D721Med (cell line): Measurements from ENCODE around the gene STX16.

Source experiments
- DNase-seq: peaks from one replicate; pipeline ENCODE4 v3.0.0; 2011; ENCODE audit warnings: low spot score; ENCODE audit not compliant: insufficient read length
- FAIRE-seq: peaks from 2 replicates; lab custom pipeline; 2011; peaks lifted over from hg19 to GRCh38; lab: Jason Lieb, UNC
- CTCF ChIP-seq: IDR thresholded peaks from 2 replicates; pipeline ENCODE4 v1.5.1; 2012; ENCODE audit warnings: mild to moderate bottlenecking, control low read depth; ENCODE audit not compliant: insufficient read depth; ENCODE audit errors: missing control alignments

The STX16 gene

DNA sequence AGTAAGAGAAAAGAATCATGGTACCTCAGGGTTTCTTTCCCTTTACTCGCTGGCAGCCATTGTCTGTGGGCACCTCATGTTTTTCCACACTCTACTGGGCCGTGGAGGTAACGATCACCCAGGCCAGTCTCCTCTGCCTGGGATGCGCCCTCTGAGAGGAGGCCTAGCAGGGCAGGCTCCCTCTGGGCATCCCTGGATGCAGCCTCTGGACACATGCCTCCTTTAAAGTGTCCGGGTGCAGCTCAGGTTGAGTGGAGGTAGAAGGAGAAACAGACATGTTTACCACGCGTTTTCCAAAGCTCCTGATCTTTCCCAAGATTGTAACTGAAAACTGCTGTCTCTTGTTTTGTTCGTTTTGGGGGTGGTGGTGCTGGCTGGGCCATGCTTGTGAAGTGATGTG is 27.7 kb downstream of the STX16 start:
- no peak for DNase-seq
- FAIRE-seq = no peak
- no peak for TF ChIP-seq CTCF

- DNase-seq = no peak
- no peak for FAIRE-seq
- no peak for TF ChIP-seq CTCF
Observed at GRCh38 chr20:58682656-58683531, 31.8 kb downstream of the STX16 start.

DNA sequence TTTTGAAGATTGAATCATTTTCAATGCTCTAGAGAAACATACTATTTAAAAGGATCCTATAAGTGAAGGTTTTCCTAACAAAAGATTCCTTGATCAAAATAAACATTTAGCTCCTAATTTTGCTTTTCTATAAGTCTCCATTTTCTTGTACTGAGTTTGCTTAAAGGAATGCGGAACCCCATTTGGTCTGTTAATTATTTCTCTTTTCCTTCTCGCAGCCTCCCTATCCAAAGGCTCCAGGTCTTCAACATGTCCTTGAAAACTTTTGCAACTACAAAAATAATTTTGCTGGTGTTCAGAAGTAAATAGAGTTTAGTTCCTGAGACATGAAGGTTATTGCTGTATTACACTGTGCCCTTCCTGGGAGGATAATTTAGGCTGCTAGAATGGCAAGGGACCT is 33.2 kb downstream of the STX16 start:
- TF ChIP-seq CTCF = no peak
- no peak for DNase-seq
- FAIRE-seq = no peak

- no peak for DNase-seq
- FAIRE-seq = no peak
- TF ChIP-seq CTCF = no peak
Observed at GRCh38 chr20:58685988-58686387, 34.9 kb downstream of the STX16 start.

DNA sequence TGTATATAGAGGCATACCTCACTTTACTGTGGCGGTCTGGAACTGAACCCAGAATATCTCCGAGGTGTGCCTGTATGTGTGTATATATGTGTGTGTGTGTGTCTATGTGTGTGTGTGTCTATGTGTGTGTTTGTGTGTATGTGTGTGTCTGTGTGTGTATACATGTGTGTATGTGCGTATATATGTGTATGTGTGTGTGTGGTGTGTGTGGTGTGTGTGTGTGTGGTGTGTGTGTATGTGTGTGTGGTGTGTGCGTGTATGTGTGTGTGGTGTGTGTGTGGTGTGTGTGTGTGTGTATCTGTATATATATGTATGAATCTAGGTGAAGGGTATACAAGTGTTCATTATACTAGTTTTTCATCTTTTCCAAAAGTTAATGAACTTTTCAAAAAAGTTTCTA is 37.3 kb downstream of the STX16 start:
- FAIRE-seq (no peak), DNase-seq (no peak)
- no peak for TF ChIP-seq CTCF

DNA sequence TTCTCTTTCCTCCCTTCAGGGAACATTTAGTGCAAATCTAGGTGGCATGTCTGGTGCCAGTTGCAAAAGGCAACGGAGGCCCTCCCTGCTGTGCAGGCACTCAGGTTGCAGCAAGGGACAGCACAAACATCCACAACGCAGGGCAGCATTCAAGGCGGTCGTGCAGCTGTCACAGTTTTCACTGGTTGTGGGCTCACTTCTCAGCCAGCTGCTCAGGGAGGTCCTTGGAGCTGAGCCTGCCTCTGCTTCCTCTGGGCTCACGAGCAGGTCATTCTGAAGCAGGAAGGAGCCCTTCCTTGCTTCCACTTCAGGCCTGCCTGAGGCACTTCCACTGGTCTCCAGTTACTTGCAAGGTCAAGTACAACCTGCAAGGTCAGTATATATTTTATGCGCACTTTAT is 37.8 kb downstream of the STX16 start:
- no peak for TF ChIP-seq CTCF
- no peak for DNase-seq
- no peak for FAIRE-seq
